Suprapubic skin (tissue), 4 donors: ENCODE data around the gene ATP12A. TPM values are rescaled to one million over a fixed set of nuclear protein-coding genes. Genes with fewer than 3 reads are reported as not detected.

ENCODE experiments used
- DNase-seq, 2 donors: peaks; one replicate each; pipeline ENCODE4 v3.0.0-alpha.2; 2019; ENCODE audit warnings: low spot score in 2 of 2
- H3K27ac ChIP-seq: fragments of 200-600 bp; sonication (generic); one replicate; pipeline ENCODE4 v1.5.1; 2019
- H3K27me3 ChIP-seq: fragments of 200-600 bp; sonication (generic); one replicate; pipeline ENCODE4 v1.5.1; 2019
- H3K36me3 ChIP-seq: fragments of 200-600 bp; sonication (generic); one replicate; pipeline ENCODE4 v1.5.1; 2019
- H3K4me1 ChIP-seq: fragments of 200-600 bp; sonication (generic); one replicate; pipeline ENCODE4 v1.5.1; 2019
- H3K4me3 ChIP-seq: fragments of 200-600 bp; sonication (generic); one replicate; pipeline ENCODE4 v1.5.1; 2019; ENCODE audit warnings: mild to moderate bottlenecking
- H3K9me3 ChIP-seq: fragments of 200-600 bp; sonication (generic); one replicate; pipeline ENCODE4 v1.5.1; 2019
- EP300 ChIP-seq: sonication (generic); formaldehyde crosslinking; IDR thresholded peaks from one replicate; pipeline ENCODE4 v1.6.1; 2017; ENCODE audit warnings: antibody characterized with exemption
- POLR2A ChIP-seq, 2 donors: fragments of 450-650 bp; IDR thresholded peaks; one replicate each; pipeline ENCODE4 v1.6.1; 2017; ENCODE audit warnings: antibody characterized with exemption in 2 of 2, mild to moderate bottlenecking in 2 of 2, moderate library complexity in 2 of 2
- POLR2AphosphoS5 ChIP-seq, 3 donors: sonication (generic); formaldehyde crosslinking; IDR thresholded peaks; one replicate each; pipeline ENCODE4 v1.6.1; 2017; ENCODE audit warnings: antibody characterized with exemption in 3 of 3
- WGBS: methylation state at CpG from one replicate; pipeline ENCODE4 v1.1.5; 2018; 5-methylcytosine and 5-hydroxymethylcytosine counted together
- total RNA-seq, 4 donors: library from RNA; depleted of rRNA; stranded (reverse); fragments of >200 nt; gene quantifications; one replicate each; pipeline ENCODE4 v1.1.0, GENCODE V29; 2016
- TF ChIP-seq, protein P1 (sequence below), 2 donors: fragments of 200-600 bp in 1 of 2; fragments of 450-650 bp in 1 of 2; sonication (generic) in 1 of 2; IDR thresholded peaks; one replicate each; pipeline ENCODE4 v1.5.1; 2016 to 2019; ENCODE audit warnings: antibody characterized with exemption in 2 of 2, mild to moderate bottlenecking in 1 of 2, moderate library complexity in 1 of 2

The ATP12A gene
- total RNA-seq, 4 donors from 2014 or later: 0.24 to 21.6 (median 5.6) TPM

DNA sequence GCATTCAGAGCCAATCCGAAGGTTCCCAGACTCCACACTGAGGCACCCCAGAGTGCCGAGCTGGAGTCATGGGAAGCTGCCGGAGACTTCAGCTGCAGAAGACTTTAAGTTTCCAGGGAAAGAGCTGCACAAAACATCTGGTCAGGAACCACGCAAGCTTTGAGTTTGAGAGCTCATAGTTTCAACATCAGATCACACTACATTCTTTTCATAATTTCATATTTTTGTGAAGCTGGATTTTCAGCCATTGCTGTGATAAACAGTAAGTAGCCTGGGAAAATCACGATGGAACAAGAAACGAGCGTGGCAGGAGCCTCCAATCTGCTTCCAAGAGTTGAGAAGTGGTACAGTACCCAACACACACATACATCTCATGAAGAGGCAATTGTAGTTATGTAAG, 25.5 kb upstream of the ATP12A start:
- Histone ChIP-seq H3K36me3 (no peaks in the 10 kb centered on the region), H3K9me3 (no peaks in the 10 kb centered on the region), H3K4me3 (no peak overlapping the region), H3K27me3 (no peaks in the 10 kb centered on the region), H3K27ac (no peak overlapping the region), H3K4me1 (no peaks in the 10 kb centered on the region)
- TF ChIP-seq POLR2AphosphoS5 (IDR thresholded peaks at IDR 0.05): no peak
- TF ChIP-seq, protein P1, sequence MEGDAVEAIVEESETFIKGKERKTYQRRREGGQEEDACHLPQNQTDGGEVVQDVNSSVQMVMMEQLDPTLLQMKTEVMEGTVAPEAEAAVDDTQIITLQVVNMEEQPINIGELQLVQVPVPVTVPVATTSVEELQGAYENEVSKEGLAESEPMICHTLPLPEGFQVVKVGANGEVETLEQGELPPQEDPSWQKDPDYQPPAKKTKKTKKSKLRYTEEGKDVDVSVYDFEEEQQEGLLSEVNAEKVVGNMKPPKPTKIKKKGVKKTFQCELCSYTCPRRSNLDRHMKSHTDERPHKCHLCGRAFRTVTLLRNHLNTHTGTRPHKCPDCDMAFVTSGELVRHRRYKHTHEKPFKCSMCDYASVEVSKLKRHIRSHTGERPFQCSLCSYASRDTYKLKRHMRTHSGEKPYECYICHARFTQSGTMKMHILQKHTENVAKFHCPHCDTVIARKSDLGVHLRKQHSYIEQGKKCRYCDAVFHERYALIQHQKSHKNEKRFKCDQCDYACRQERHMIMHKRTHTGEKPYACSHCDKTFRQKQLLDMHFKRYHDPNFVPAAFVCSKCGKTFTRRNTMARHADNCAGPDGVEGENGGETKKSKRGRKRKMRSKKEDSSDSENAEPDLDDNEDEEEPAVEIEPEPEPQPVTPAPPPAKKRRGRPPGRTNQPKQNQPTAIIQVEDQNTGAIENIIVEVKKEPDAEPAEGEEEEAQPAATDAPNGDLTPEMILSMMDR (IDR thresholded peaks at IDR 0.05): no peak
- TF ChIP-seq POLR2A (IDR thresholded peaks at IDR 0.05): no peak
- TF ChIP-seq EP300: no peak
- 69% methylated on average over 7 of the region's 7 CpGs for WGBS
- no peak for DNase-seq

DNA sequence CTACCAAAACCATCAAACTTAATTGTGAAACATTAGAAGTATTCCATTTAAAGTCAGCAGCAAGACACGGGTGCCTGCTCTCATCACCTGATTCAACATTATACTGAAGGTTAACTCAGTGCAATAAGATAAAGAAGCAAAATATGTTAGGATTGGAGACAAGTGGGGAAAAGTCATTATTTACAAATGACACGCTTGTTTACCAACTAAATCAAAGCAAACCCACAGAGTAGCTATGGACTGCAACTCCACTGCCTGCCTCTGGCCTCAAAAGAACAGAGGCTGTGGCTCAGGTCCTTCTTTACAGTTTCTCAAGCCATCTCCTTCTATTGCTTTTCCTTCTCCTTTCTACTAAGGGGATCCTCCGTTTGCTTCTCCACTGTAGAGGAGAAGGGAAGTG, 21.0 kb upstream of the ATP12A start:
- Histone ChIP-seq H3K36me3 (no peaks in the 10 kb centered on the region), H3K4me1 (no peaks in the 10 kb centered on the region), H3K4me3 (no peak overlapping the region), H3K9me3 (no peaks in the 10 kb centered on the region), H3K27me3 (no peaks in the 10 kb centered on the region), H3K27ac (no peak overlapping the region)
- DNase-seq: no peak
- TF ChIP-seq POLR2A (IDR thresholded peaks at IDR 0.05) (no peak), EP300 (no peak), POLR2AphosphoS5 (IDR thresholded peaks at IDR 0.05) (no peak)
- TF ChIP-seq, protein P1 (IDR thresholded peaks at IDR 0.05): no peak
- WGBS: 78% methylated on average over 3 of the region's 3 CpGs

DNA sequence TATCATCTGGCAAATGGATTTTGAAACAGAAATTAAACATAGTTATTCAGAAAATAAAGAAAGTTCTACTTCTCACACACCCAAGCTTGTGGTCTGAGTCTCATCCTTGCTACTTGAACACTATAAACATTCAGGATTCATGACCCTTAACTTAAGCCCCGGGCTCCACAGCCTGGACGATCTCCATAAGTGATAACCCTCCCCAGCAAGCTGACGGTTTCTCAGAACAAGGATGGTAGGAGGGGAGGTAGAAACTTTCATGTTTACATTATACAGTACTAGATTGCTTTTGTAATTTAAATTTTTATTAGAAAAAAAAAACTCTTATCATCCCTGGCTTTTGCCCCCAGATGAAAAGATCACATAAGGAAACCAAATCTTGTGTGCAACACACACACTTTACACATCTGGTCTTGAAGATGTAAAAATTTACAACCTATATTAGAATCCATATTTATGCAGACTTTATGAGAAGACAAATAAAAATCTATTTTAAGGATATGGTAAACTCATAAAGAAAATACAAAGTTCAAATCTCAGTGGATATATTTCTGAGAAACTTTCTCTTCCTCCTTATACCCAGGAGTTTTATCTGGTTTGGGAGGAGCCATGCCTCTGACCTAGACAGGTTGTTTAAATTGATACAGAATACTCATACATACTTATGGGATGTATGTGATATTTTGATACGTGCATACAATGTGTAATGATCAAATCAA, 20.0 kb upstream of the ATP12A start:
- no peak for DNase-seq
- no peaks in the 10 kb centered on the region for H3K4me1 ChIP-seq
- 43% methylated on average over 4 of the region's 4 CpGs for WGBS
- H3K27ac ChIP-seq: no peak overlapping the region
- no peak for TF ChIP-seq EP300
- TF ChIP-seq POLR2A (IDR thresholded peaks at IDR 0.05): no peak
- TF ChIP-seq POLR2AphosphoS5 (IDR thresholded peaks at IDR 0.05): no peak
- TF ChIP-seq, protein P1 (IDR thresholded peaks at IDR 0.05): no peak
- H3K27me3 ChIP-seq: no peaks in the 10 kb centered on the region
- no peak overlapping the region for H3K4me3 ChIP-seq
- H3K36me3 ChIP-seq: no peaks in the 10 kb centered on the region
- H3K9me3 ChIP-seq: no peaks in the 10 kb centered on the region

DNA sequence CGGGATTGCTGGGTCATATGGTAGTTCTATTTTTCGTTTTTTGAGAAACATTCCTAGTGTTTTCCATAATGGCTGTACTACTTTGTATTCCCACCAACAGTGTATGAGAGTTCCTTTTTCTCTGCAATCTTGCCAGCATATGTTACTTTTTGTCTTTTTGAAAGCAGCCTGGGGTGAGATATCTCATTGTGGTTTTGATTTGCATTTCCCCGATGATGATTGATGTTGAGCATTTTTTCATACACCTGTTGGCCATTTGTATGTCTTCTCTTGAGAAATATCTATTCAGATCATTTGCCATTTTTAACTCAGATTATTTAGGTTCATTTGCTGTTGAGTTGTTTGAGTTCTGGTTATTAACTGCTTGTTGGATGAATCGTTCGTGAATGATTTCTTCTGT, 18.5 kb upstream of the ATP12A start:
- Histone ChIP-seq H3K36me3 (no peaks in the 10 kb centered on the region), H3K4me1 (no peaks in the 10 kb centered on the region), H3K9me3 (no peaks in the 10 kb centered on the region), H3K4me3 (no peak overlapping the region), H3K27ac (no peak overlapping the region), H3K27me3 (no peaks in the 10 kb centered on the region)
- TF ChIP-seq, protein P1 (IDR thresholded peaks at IDR 0.05): no peak
- TF ChIP-seq EP300: no peak
- DNase-seq: no peak
- WGBS: 63% methylated on average over 5 of the region's 5 CpGs

DNA sequence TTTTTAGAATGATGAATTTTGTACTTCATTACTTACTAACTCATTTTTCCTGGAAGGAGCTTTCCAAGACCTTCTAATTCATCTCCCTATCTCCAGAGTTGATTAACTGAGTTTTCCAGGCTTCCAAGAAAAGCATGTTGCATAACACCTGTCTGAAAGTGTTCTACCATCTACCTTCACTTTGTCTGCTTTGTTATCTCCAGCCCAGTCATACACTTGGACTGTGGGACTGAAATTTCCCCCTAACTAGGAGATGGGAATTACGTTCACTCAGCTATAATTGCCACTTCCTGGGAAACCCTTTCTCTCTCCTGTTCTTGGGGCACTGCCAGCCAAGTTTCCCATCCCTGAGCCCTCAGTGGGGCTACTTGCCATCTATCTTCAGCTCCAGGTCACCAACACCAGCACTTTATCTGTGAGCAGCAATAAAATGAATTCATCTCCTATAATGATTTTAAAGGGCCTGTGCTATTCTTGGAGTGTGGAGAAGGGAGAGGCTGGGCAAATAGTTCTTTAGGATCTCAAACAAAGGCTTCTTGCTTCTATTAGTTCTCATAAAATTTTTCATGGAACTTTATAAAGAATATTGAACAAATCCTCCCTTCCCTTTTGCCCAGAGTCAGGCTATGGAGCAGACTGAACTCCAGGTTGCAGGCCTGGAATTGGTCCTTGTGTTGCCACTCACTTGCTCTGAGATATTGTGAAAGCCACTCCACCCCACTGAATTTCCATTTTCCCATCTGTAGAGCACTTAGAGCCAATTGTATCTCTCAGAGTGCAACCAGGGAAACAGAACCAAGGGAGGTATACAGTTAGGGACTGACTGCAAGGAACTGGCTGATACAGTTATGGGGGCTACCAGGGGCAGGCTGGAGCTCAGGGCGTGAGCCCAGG, 17.8 kb upstream of the ATP12A start:
- Histone ChIP-seq H3K27ac (no peak overlapping the region), H3K4me3 (no peak overlapping the region), H3K4me1 (no peaks in the 10 kb centered on the region), H3K36me3 (no peaks in the 10 kb centered on the region), H3K27me3 (no peaks in the 10 kb centered on the region), H3K9me3 (no peaks in the 10 kb centered on the region)
- DNase-seq: no peak
- WGBS: 85% methylated on average over 2 of the region's 2 CpGs
- TF ChIP-seq, protein P1 (IDR thresholded peaks at IDR 0.05): no peak
- TF ChIP-seq POLR2A (IDR thresholded peaks at IDR 0.05) (no peak), POLR2AphosphoS5 (IDR thresholded peaks at IDR 0.05) (no peak), EP300 (no peak)
